Erythroblast (primary cell): ENCODE data around the gene DALRD3.

Experiments used
- GATA1 ChIP-seq: IDR thresholded peaks from 2 replicates; pipeline ENCODE4 v1.6.1; 2011; ENCODE audit warnings: low read depth, mild to moderate bottlenecking, control low read depth, low read length, moderate library complexity
- POLR2A ChIP-seq: IDR thresholded peaks from 2 replicates; pipeline ENCODE4 v1.6.1; 2011; ENCODE audit warnings: mild to moderate bottlenecking, low read length

- TF ChIP-seq POLR2A (no peak), GATA1 (no peak)
These were observed 38.9 kb upstream of the DALRD3 start for GRCh38 chr3:49057268-49057667.
